Naive thymus-derived CD4-positive, alpha-beta T cell (primary cell): ENCODE results near the gene THPO. TPM values are rescaled to one million over a fixed set of nuclear protein-coding genes. Genes with fewer than 3 reads are reported as not detected.

Experiments
- ATAC-seq: fragments of 150-1000 bp; cut with Tn5 transposase; 2 replicates; pipeline ENCODE4 v1.10.0; 2021; ENCODE audit warnings: mild to moderate bottlenecking, moderate library complexity
- CTCF ChIA-PET: fragments of 350-600 bp; sonication (Branson Sonifier 250); formaldehyde crosslinking; loops from one replicate; lab custom pipeline; 2021; ENCODE audit warnings: antibody characterized with exemption; lab: Charles Lee
- POLR2A ChIA-PET: fragments of 350-600 bp; sonication (Branson Sonifier 250); formaldehyde crosslinking; loops from one replicate; lab custom pipeline; 2021; ENCODE audit warnings: antibody characterized with exemption, inconsistent platforms; lab: Charles Lee
- DNase-seq, 9 donors: peaks; one replicate each; pipeline versions ENCODE4 v3.0.0 to v3.0.0-alpha.2; 2020 to 2022; ENCODE audit warnings: mixed read lengths in 1 of 9
- H3K27ac ChIP-seq: one replicate; pipeline ENCODE4 v1.7.0; 2013; ENCODE audit warnings: mild to moderate bottlenecking, low read depth, low read length, moderate library complexity
- H3K27me3 ChIP-seq, 2 donors: one replicate each; pipeline ENCODE4 v1.7.0; 2013; ENCODE audit warnings: low read length in 2 of 2, mild to moderate bottlenecking in 2 of 2, moderate library complexity in 2 of 2; ENCODE audit not compliant: control insufficient read depth in 2 of 2, insufficient read depth in 2 of 2
- H3K36me3 ChIP-seq, 3 experiments: 1 replicate in 2 of 3; 2 replicates in 1 of 3; pipeline ENCODE4 v1.7.0; 2013; ENCODE audit warnings: low read length in 3 of 3, mild to moderate bottlenecking in 3 of 3, moderate library complexity in 1 of 3; ENCODE audit not compliant: insufficient read depth in 3 of 3, control insufficient read depth in 2 of 3
- H3K4me1 ChIP-seq, 2 donors: one replicate each; pipeline ENCODE4 v1.7.0; 2013; ENCODE audit warnings: low read length in 2 of 2, mild to moderate bottlenecking in 2 of 2, moderate library complexity in 1 of 2; ENCODE audit not compliant: control insufficient read depth in 2 of 2, insufficient read depth in 2 of 2
- H3K4me3 ChIP-seq: 2 replicates; pipeline ENCODE4 v1.7.0; 2013; ENCODE audit warnings: mild to moderate bottlenecking, low read length
- H3K9me3 ChIP-seq, 3 experiments: 1 replicate in 2 of 3; 2 replicates in 1 of 3; pipeline ENCODE4 v1.7.0; 2013; ENCODE audit warnings: low read length in 3 of 3; ENCODE audit not compliant: control insufficient read depth in 2 of 3
- H3K27ac Mint-ChIP-seq, 9 donors: one replicate each; pipeline ENCODE4 v1.8.0; 2020 to 2022; ENCODE audit warnings: mixed read lengths in 9 of 9, mild to moderate bottlenecking in 8 of 9, moderate library complexity in 5 of 9, inconsistent platforms in 2 of 9
- H3K27me3 Mint-ChIP-seq, 5 donors: one replicate each; pipeline ENCODE4 v1.8.0; 2021 to 2022; ENCODE audit warnings: mixed read lengths in 5 of 5, mild to moderate bottlenecking in 1 of 5
- H3K36me3 Mint-ChIP-seq, 5 donors: one replicate each; pipeline ENCODE4 v1.8.0; 2020 to 2022; ENCODE audit warnings: mixed read lengths in 5 of 5, mild to moderate bottlenecking in 3 of 5, inconsistent platforms in 1 of 5
- H3K4me1 Mint-ChIP-seq, 7 donors: one replicate each; pipeline ENCODE4 v1.8.0; 2020 to 2022; ENCODE audit warnings: mixed read lengths in 7 of 7, mild to moderate bottlenecking in 3 of 7, inconsistent platforms in 1 of 7
- H3K4me3 Mint-ChIP-seq, 10 donors: one replicate each; pipeline ENCODE4 v1.8.0; 2020 to 2022; ENCODE audit warnings: mild to moderate bottlenecking in 10 of 10, mixed read lengths in 10 of 10, moderate library complexity in 6 of 10, inconsistent platforms in 2 of 10
- H3K9me3 Mint-ChIP-seq, 11 donors: one replicate each; pipeline ENCODE4 v1.8.0; 2020 to 2022; ENCODE audit warnings: mixed read lengths in 11 of 11, mild to moderate bottlenecking in 4 of 11, inconsistent platforms in 1 of 11, moderate library complexity in 1 of 11
- intact Hi-C, 2 donors: fragments of 100-400 bp; cut with micrococcal nuclease; formaldehyde crosslinking; loops; one replicate each; pipeline ENCODE4 v1.15.1; 2023
- polyA plus RNA-seq, 2 donors: library from polyadenylated mRNA; unstranded; fragments of 300-500 nt; fragmentation: Illumina TruSeq; gene quantifications; one replicate each; pipeline ENCODE4 v1.2.3, GENCODE V29; 2021
- total RNA-seq, 6 experiments: library from RNA in 5 of 6; stranded (reverse) in 5 of 6; gene quantifications; 1 replicate in 5 of 6; 2 replicates in 1 of 6; pipeline ENCODE4 v1.2.3 and lab custom pipeline; 2021 to 2026

Gene THPO
- total and polyA plus RNA-seq, 7 experiments from 2014 or later = not detected

DNA sequence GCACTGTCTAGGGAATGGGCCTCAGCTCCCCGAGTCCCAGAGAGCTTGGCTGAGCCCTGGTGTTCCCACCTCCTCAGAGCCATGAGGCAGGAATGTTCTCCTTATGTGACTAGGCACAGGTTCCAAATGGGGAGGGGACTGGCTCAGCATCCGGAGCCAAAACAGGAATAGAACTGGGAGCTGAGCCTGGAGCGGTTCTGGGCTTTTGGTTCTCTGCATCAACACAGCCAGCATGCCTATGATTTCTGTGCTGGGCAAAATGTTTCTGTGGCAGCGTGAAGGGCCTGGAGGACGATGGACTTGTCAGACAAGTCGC, 40.6 kb downstream of the THPO start, which contains the start of gene FAM131A:
Gene FAM131A (plus strand): TSS at position 202 of the 316 bp plus-strand sequence. CDS start 31 bp downstream, at position 233.
- H3K27ac ChIP-seq = peak within 1 kb of the TSS; percentile 96
- Mint-ChIP-seq H3K27ac (peak within 1 kb of the TSS; percentile 71 to 97 (median 91)), H3K36me3 (peaks cover 0 to 11% (median 5%) of the 10 kb centered on the region in 5 donors), H3K4me3 (peak within 1 kb of the TSS; percentile 88 to 96 (median 92)), H3K9me3 (peaks cover 0 to 3% (median 0%) of the 10 kb centered on the region in 11 donors), H3K27me3 (no peaks in the 10 kb centered on the region), H3K4me1 (peaks cover 18 to 58% (median 25%) of the 10 kb centered on the region in 7 donors)
- intact Hi-C loops = no loop called here
- ChIA-PET CTCF (interaction anchor here (0.5 to 0.9 kb wide), 4 partner anchors 100 to 441 kb away, joined by 3 to 4 read pairs (median 4); no protein-coding TSS in a partner anchor), POLR2A (interaction anchor here (0.7 kb wide), 1 partner anchor 22 kb away, joined by 3 read pairs; no protein-coding TSS in a partner anchor)
- ATAC-seq (no peak), DNase-seq (no peak)
- H3K36me3 ChIP-seq = peaks cover 2 to 30% (median 9%) of the 10 kb centered on the region in 3 experiments
- H3K27me3 ChIP-seq = no peaks in the 10 kb centered on the region
- peak within 1 kb of the TSS; percentile 66 for H3K4me3 ChIP-seq
- no peaks in the 10 kb centered on the region for H3K9me3 ChIP-seq
- peaks cover 8 to 10% of the 10 kb centered on the region in 2 donors for H3K4me1 ChIP-seq

DNA sequence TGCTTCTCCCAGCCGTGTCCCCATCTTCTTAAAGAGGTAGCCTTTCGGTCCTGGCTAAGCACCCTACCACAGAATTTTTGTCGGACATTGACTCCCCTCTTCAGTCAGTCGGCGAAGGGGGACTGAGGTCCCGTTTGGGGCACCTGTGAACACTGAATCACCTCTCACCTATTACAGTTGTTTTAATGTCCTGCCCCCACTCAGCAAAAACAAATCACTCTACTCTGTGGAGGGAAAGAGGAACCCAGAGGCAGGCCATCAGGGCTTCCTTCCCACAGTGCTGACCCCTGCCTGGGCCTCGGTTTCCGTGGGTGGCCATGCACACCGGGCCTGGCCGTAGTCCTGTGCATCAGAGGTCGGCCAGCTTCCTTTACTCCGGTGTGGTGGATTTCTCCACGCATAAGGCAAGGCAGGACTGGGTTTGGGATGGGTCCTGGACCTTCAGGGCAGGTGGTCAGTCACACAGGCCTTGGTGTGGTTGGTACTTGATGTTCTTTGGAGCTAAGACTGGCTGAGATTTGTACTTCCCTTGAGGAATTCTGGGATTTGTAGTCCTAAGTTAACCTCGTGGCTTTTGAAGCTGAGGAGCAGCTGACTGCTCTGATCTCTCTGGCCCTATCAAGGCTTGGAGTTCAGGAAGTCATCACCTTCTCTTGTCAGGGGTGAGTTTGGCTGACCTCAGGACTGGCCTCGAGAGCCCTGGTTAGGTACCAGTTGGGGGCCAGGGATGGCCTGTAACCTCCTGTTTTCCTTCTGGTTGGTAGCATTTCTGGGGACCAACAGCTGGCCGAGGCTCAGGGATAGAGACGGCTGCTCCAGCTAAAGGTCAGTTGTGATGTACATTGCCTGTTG, 41.2 kb downstream of the THPO start:
- peak overlapping the region; percentile 66 for H3K4me3 ChIP-seq
- H3K27ac Mint-ChIP-seq = peak overlapping the region; percentile 71 to 97 (median 91)
- ChIA-PET POLR2A (interaction anchor here (0.7 kb wide), 1 partner anchor 21 kb away, joined by 3 read pairs; no protein-coding TSS in a partner anchor), CTCF (interaction anchor here (0.5 to 0.6 kb wide), 3 partner anchors 99 to 440 kb away, joined by 3 to 4 read pairs (median 3); no protein-coding TSS in a partner anchor)
- peaks cover 18 to 61% (median 25%) of the 10 kb centered on the region in 7 donors for H3K4me1 Mint-ChIP-seq
- DNase-seq (peak in 3 of 9 donors; percentile 9 to 32 (median 30)), ATAC-seq (peak; percentile 6)
- intact Hi-C loops = no loop called here
- H3K4me3 Mint-ChIP-seq = peak overlapping the region; percentile 88 to 96 (median 92)
- H3K9me3 ChIP-seq = no peaks in the 10 kb centered on the region
- peaks cover 0 to 14% (median 5%) of the 10 kb centered on the region in 5 donors for H3K36me3 Mint-ChIP-seq
- H3K9me3 Mint-ChIP-seq = peaks cover 0 to 3% (median 0%) of the 10 kb centered on the region in 11 donors
- H3K27me3 Mint-ChIP-seq = no peaks in the 10 kb centered on the region
- H3K27ac ChIP-seq = peak overlapping the region; percentile 96
- peaks cover 8 to 10% of the 10 kb centered on the region in 2 donors for H3K4me1 ChIP-seq
- no peaks in the 10 kb centered on the region for H3K27me3 ChIP-seq
- peaks cover 8 to 32% (median 13%) of the 10 kb centered on the region in 3 experiments for H3K36me3 ChIP-seq

GRCh38 chr3:184335661-184336546, 42.1 kb downstream of the THPO start:
- POLR2A ChIA-PET = interaction anchor here (1.0 kb wide), 1 partner anchor 25 kb away, joined by 3 read pairs; no protein-coding TSS in a partner anchor
- Mint-ChIP-seq H3K4me3 (peak overlapping the region; percentile 88 to 96 (median 92)), H3K36me3 (peaks cover 0 to 19% (median 5%) of the 10 kb centered on the region in 5 donors), H3K9me3 (peaks cover 0 to 3% (median 0%) of the 10 kb centered on the region in 11 donors), H3K27me3 (no peaks in the 10 kb centered on the region), H3K4me1 (peaks cover 18 to 54% (median 22%) of the 10 kb centered on the region in 7 donors), H3K27ac (peak overlapping the region; percentile 76 to 99 (median 96))
- Histone ChIP-seq H3K4me3 (peak overlapping the region; percentile 66), H3K9me3 (no peaks in the 10 kb centered on the region), H3K27ac (peak overlapping the region; percentile 96), H3K36me3 (peaks cover 9 to 40% (median 13%) of the 10 kb centered on the region in 3 experiments), H3K27me3 (no peaks in the 10 kb centered on the region), H3K4me1 (peaks cover 8 to 10% of the 10 kb centered on the region in 2 donors)
- ATAC-seq = peak; percentile 86
- intact Hi-C loops = loop anchor here (1.0 kb wide), 4 partner anchors 22 to 87 kb away; partner anchors contain the start of genes EIF4G1 (in 2 of the 2), PSMD2 (in 2 of the 2) and EEF1AKMT4 (in 1 of the 2)
- CTCF ChIA-PET = no interaction called here
- DNase-seq = peak; percentile 78 to 96 (median 87)

DNA sequence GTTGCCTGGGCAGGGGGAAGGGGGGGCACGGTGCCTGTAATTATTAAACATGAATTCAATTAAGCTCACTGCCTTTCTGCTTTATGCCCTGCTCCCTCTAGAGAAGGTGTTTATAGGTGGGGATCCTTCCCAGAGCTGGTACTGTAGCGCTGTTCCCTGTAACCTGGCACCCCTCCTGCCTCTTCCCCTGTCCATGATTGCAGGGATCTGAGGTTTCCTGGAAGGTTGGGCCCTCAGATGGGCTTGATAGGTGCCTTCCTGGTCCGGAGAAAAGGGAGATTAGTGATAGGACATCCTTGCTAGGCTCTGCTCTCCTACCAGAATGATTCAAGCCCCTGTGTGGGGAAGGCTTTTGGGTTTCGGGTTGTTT, 42.7 kb downstream of the THPO start:
- H3K27me3 ChIP-seq = no peaks in the 10 kb centered on the region
- ChIA-PET CTCF (no interaction called here), POLR2A (interaction anchor here (1.0 kb wide), 1 partner anchor 25 kb away, joined by 3 read pairs; no protein-coding TSS in a partner anchor)
- H3K36me3 Mint-ChIP-seq = peaks cover 0 to 21% (median 5%) of the 10 kb centered on the region in 5 donors
- ATAC-seq = peak; percentile 3
- peaks cover 8 to 10% of the 10 kb centered on the region in 2 donors for H3K4me1 ChIP-seq
- peak overlapping the region; percentile 66 for H3K4me3 ChIP-seq
- no peak for DNase-seq
- H3K27ac Mint-ChIP-seq = peak overlapping the region; percentile 62 to 99 (median 96)
- H3K4me3 Mint-ChIP-seq = peak overlapping the region; percentile 79 to 96 (median 92)
- peaks cover 9 to 45% (median 13%) of the 10 kb centered on the region in 3 experiments for H3K36me3 ChIP-seq
- peaks cover 16 to 52% (median 19%) of the 10 kb centered on the region in 7 donors for H3K4me1 Mint-ChIP-seq
- peak overlapping the region; percentile 96 for H3K27ac ChIP-seq
- intact Hi-C loops = loop anchor here (1.0 kb wide), 4 partner anchors 21 to 86 kb away; partner anchors contain the start of genes EIF4G1 (in 2 of the 2), PSMD2 (in 2 of the 2) and EEF1AKMT4 (in 1 of the 2)
- H3K27me3 Mint-ChIP-seq = no peaks in the 10 kb centered on the region
- H3K9me3 Mint-ChIP-seq = peaks cover 0 to 3% (median 0%) of the 10 kb centered on the region in 11 donors
- H3K9me3 ChIP-seq = no peaks in the 10 kb centered on the region

GRCh38 chr3:184334470-184335158, 43.4 kb downstream of the THPO start:
- Mint-ChIP-seq H3K27ac (peak overlapping the region; percentile 73 to 99 (median 91)), H3K27me3 (no peaks in the 10 kb centered on the region), H3K9me3 (peaks cover 0 to 3% (median 0%) of the 10 kb centered on the region in 11 donors), H3K4me1 (peaks cover 16 to 52% (median 19%) of the 10 kb centered on the region in 7 donors), H3K36me3 (peaks cover 3 to 23% (median 7%) of the 10 kb centered on the region in 5 donors), H3K4me3 (peak overlapping the region in 7 of 10 donors; percentile 13 to 76 (median 42))
- POLR2A ChIA-PET = no interaction called here
- Histone ChIP-seq H3K4me1 (peaks cover 8 to 10% of the 10 kb centered on the region in 2 donors), H3K9me3 (no peaks in the 10 kb centered on the region), H3K36me3 (peaks cover 9 to 51% (median 16%) of the 10 kb centered on the region in 3 experiments), H3K27me3 (no peaks in the 10 kb centered on the region), H3K27ac (peak overlapping the region; percentile 96), H3K4me3 (no peak overlapping the region)
- peak in 2 of 9 donors; percentile 37 to 43 for DNase-seq
- peak; percentile 26 for ATAC-seq
- CTCF ChIA-PET = no interaction called here
- intact Hi-C loops = loop anchor here (1.0 kb wide), 4 partner anchors 20 to 85 kb away; partner anchors contain the start of genes EIF4G1 (in 2 of the 2), PSMD2 (in 2 of the 2) and EEF1AKMT4 (in 1 of the 2)
